BJ (cell line): ENCODE measurements around the gene ZBTB42. TPM values are rescaled to one million over a fixed set of nuclear protein-coding genes. Genes with fewer than 3 reads are reported as not detected.

Experiments used
- CTCF ChIA-PET: fragments of 350-600 bp; formaldehyde crosslinking; extraction: SDS; loops from one replicate; lab custom pipeline; 2021; ENCODE audit warnings: antibody characterized with exemption, inconsistent platforms; lab: Yijun Ruan, JAX
- POLR2A ChIA-PET: fragments of 300-600 bp; sonication (Branson Sonifier 250); formaldehyde crosslinking; extraction: SDS; loops from one replicate; lab custom pipeline; 2021; ENCODE audit warnings: antibody characterized with exemption; lab: Charles Lee
- DNase-seq: peaks from one replicate; pipeline ENCODE4 v3.0.0-alpha.2; 2011; ENCODE audit warnings: low read depth
- H3K27me3 ChIP-seq: 2 replicates; pipeline ENCODE4 v1.6.0; 2011; ENCODE audit warnings: low read length; ENCODE audit not compliant: control insufficient read depth, insufficient read depth
- H3K36me3 ChIP-seq: 2 replicates; pipeline ENCODE4 v1.5.1; 2011; ENCODE audit warnings: low read length; ENCODE audit not compliant: control insufficient read depth, insufficient read depth
- H3K4me3 ChIP-seq: 2 replicates; pipeline ENCODE4 v1.5.1; 2011; ENCODE audit warnings: low read depth, mild to moderate bottlenecking, control low read depth, low read length
- polyA plus RNA-seq: library from polyadenylated mRNA; depleted of rRNA; stranded (reverse); fragments of >200 nt; gene quantifications from 2 replicates; pipeline ENCODE4 v1.2.3, GENCODE V29; 2011
- TF ChIP-seq, protein P1 (sequence below): IDR thresholded peaks from 2 replicates; pipeline ENCODE4 v1.5.1; 2011; ENCODE audit warnings: low read depth, mild to moderate bottlenecking, control low read depth, inconsistent platforms, low read length, moderate library complexity; ENCODE audit not compliant: insufficient read depth

Gene ZBTB42
- polyA plus RNA-seq, 1 experiment, result 2.7 TPM

DNA sequence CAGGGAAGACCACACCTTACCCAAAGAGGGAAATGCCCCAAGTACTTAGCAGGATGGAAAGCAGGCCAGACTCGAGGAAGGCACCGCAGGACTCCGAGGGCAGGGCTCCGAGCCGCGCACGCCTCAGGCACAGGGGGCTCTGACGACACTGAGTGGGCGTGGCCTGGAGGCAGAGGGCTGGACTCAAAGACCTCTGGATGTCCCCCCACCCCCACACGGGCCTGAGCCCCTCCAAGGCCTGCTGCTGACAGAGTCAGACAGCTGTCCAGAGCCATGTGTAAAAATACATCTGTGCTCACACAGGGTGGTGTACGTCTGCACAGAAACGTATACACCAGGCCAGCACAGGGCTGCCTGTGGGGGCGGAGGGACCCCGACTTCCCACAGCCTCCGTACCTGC is 6.8 kb upstream of the ZBTB42 start:
- Histone ChIP-seq H3K36me3 (peaks cover 20% of the 10 kb centered on the region), H3K4me3 (peak overlapping the region; percentile 78), H3K27me3 (no peaks in the 10 kb centered on the region)
- no peak for DNase-seq
- CTCF ChIA-PET, result interaction anchor here (0.8 to 1.8 kb wide), 6 partner anchors 12 to 69 kb away, joined by 3 to 10 read pairs (median 4); no protein-coding TSS in a partner anchor
- POLR2A ChIA-PET, result no interaction called here
- TF ChIP-seq, protein P1, sequence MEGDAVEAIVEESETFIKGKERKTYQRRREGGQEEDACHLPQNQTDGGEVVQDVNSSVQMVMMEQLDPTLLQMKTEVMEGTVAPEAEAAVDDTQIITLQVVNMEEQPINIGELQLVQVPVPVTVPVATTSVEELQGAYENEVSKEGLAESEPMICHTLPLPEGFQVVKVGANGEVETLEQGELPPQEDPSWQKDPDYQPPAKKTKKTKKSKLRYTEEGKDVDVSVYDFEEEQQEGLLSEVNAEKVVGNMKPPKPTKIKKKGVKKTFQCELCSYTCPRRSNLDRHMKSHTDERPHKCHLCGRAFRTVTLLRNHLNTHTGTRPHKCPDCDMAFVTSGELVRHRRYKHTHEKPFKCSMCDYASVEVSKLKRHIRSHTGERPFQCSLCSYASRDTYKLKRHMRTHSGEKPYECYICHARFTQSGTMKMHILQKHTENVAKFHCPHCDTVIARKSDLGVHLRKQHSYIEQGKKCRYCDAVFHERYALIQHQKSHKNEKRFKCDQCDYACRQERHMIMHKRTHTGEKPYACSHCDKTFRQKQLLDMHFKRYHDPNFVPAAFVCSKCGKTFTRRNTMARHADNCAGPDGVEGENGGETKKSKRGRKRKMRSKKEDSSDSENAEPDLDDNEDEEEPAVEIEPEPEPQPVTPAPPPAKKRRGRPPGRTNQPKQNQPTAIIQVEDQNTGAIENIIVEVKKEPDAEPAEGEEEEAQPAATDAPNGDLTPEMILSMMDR, result no peak

GRCh38 chr14:104794631-104794992 is 6.3 kb upstream of the ZBTB42 start:
- CTCF ChIA-PET, result interaction anchor here (0.8 to 1.8 kb wide), 6 partner anchors 13 to 69 kb away, joined by 3 to 10 read pairs (median 4); no protein-coding TSS in a partner anchor
- POLR2A ChIA-PET, result no interaction called here
- DNase-seq, result no peak
- H3K27me3 ChIP-seq, result no peaks in the 10 kb centered on the region
- TF ChIP-seq, protein P1, result peak; percentile 21
- H3K4me3 ChIP-seq, result peak overlapping the region; percentile 78
- peaks cover 19% of the 10 kb centered on the region for H3K36me3 ChIP-seq

DNA sequence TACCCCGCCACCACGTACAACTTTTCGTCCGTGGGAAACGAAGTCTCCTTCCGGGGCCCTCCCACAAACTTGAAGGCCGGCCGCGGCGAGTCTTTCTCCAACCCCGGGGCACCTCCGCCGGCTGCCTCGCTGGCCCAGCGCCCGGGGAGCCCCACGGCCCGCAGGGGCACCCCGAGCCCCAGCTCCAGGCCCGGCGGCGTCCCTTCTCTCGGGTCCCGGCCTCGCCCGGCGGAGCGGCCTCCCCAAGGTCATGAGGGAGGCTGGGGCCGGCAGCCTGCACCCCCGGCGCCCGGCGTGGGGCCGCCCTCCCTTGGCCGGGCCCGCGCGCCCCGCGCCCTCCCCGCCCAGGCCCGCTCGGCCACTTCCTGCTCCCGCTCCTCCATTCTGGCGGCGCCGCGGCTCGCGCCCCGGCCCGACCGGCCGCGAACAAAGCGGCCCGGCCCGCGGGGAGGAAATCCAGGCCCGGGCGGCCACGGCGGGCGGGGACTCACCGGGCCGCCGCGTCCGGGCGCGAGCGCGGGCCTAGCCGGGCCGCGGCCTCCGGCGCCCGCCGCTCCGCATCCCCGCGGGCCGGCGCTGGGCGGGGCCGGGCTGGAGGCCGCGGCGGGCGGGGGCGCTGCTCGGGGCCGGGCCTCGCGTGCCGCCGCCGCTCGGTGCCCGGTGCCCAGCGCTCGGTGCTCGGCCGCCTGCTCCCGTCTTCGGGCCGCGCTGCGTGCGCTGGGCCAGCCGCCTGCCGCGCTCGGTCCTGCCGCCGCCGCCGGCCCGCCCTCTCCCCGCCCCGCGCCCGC is 5.7 kb upstream of the ZBTB42 start, which contains the start of gene AKT1:
Gene AKT1, minus strand, starts transcription at position 756 of the 788 bp plus-strand sequence. CDS start 3,105 bp downstream, outside the sequence.
- peaks cover 17% of the 10 kb centered on the region for H3K36me3 ChIP-seq
- DNase-seq, result no peak
- POLR2A ChIA-PET, result no interaction called here
- CTCF ChIA-PET, result interaction anchor here (0.8 to 1.8 kb wide), 6 partner anchors 13 to 70 kb away, joined by 3 to 10 read pairs (median 4); no protein-coding TSS in a partner anchor
- no peaks in the 10 kb centered on the region for H3K27me3 ChIP-seq
- peak within 1 kb of the TSS; percentile 78 for H3K4me3 ChIP-seq
- TF ChIP-seq, protein P1, result no peak

DNA sequence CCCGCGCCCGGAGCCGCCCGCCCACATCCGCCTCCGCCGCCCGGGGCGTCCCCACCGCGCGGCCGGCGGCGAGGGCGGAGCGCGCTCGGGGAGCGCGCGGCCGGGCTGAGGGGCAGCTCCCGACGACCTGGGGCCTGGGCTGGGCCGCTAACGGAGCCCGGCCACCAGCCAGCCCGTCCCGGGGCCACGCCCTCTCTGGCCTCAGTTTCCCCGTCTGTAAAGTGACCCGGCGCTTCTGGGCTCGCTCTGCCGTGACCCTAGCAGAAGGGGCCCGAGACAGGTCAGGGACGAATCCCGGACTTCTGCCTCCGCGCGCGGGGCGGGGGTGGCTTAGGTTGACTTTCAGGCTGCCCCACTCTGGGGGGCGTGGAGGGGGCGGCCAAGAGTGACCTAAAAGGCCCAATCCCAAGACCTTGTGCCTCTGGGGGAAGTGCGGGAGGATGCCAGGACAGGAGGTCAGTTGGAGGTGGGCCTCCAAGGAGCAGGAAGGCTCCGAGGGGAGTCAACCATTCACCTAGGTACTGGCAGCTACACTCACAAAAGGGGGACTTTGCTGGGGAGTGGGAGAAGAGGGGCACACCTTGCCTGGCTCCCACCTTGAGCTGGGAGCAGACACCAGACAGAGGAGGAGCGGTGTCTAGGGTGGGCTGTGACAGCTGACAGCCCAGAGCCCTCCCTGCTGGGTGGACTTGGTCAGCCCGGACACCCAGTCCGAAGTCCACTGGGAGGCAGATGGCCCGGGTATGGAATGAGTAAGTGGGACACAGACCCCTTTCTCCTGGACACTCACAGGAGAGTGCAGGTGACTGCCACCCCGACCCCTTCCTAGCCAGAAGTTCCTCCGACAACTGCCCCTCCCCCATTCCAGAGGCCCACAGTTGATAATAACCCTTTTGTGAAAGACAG is 4.9 kb upstream of the ZBTB42 start:
- Histone ChIP-seq H3K27me3 (no peaks in the 10 kb centered on the region), H3K4me3 (peak overlapping the region; percentile 36), H3K36me3 (peaks cover 15% of the 10 kb centered on the region)
- ChIA-PET POLR2A (no interaction called here), CTCF (no interaction called here)
- TF ChIP-seq, protein P1, result no peak
- DNase-seq, result no peak

GRCh38 chr14:104796687-104797081 is 4.2 kb upstream of the ZBTB42 start:
- CTCF ChIA-PET, result interaction anchor here (1.4 kb wide), 1 partner anchor 28 kb away, joined by 9 read pairs; no protein-coding TSS in a partner anchor
- H3K36me3 ChIP-seq, result peaks cover 8% of the 10 kb centered on the region
- no peak for DNase-seq
- TF ChIP-seq, protein P1, result no peak
- POLR2A ChIA-PET, result no interaction called here
- H3K27me3 ChIP-seq, result no peaks in the 10 kb centered on the region
- no peak overlapping the region for H3K4me3 ChIP-seq
